Stimulated activated memory B cell treated with anti-CD40 and anti-IgM and Interleukin-4, amounts not matched to agents 10 μg/mL and 1 μg/mL and 100 μg/mL, for 72 hours (primary cell): ENCODE data around the gene SAMD4B.
A peak's percentile ranks its signal among the peaks of the same experiment; 100 is the strongest.
"Not testable (repeated sequence)": the region's sequence is repeated elsewhere in the genome, so short reads cannot be mapped to it uniquely, and the experiment has no call there.

ENCODE experiments used
- ATAC-seq: fragments of 150-1000 bp; cut with Tn5 transposase; 2 replicates; pipeline ENCODE4 v1.10.0; 2021
- H3K27ac Mint-ChIP-seq: one replicate; pipeline ENCODE4 v1.8.0; 2022; ENCODE audit warnings: mild to moderate bottlenecking, mixed read lengths
- H3K27me3 Mint-ChIP-seq: one replicate; pipeline ENCODE4 v1.8.0; 2022; ENCODE audit warnings: mixed read lengths
- H3K36me3 Mint-ChIP-seq: one replicate; pipeline ENCODE4 v1.8.0; 2022; ENCODE audit warnings: mixed read lengths
- H3K4me1 Mint-ChIP-seq: one replicate; pipeline ENCODE4 v1.8.0; 2022; ENCODE audit warnings: mixed read lengths
- H3K4me3 Mint-ChIP-seq: one replicate; pipeline ENCODE4 v1.8.0; 2022; ENCODE audit warnings: mild to moderate bottlenecking, moderate library complexity, mixed read lengths
- H3K9me3 Mint-ChIP-seq: one replicate; pipeline ENCODE4 v1.8.0; 2022; ENCODE audit warnings: mixed read lengths

Gene SAMD4B

GRCh38 chr19:39362682-39363657 lies 20.7 kb downstream of the SAMD4B start:
- no peaks in the 10 kb centered on the region for H3K9me3 Mint-ChIP-seq
- H3K4me1 Mint-ChIP-seq = peaks cover 32% of the 10 kb centered on the region
- H3K36me3 Mint-ChIP-seq = peaks cover 44% of the 10 kb centered on the region
- H3K27me3 Mint-ChIP-seq = no peaks in the 10 kb centered on the region
- peak overlapping the region; percentile 95 for H3K27ac Mint-ChIP-seq
- no peak overlapping the region for H3K4me3 Mint-ChIP-seq
- ATAC-seq = no peak

DNA sequence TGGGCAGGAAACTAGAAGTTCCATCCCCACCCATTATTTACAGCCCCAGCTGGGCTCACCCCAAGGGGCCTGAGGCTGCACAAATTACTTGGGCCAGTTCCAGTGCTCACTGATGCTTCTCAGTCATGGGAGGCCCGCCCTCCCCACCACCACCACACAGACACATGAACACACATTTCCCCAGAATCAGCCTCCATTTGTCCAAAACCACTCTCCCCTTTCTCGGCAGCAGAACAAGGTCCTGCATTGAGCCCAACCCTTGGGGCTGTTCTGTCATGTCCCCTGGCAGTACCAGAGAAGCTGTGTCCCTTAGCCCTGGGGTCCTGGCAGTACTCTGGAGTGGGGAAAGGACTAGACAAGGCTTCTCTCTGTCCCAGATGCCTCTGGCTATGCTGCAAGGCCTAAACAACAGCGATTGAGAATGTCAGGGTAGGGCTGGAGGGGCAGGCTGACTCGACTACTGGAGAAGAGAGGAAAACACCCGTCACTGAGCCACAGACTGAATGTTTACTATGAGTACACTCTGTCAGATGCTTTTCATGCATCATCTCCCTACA lies 21.8 kb downstream of the SAMD4B start:
- Mint-ChIP-seq H3K4me1 (peaks cover 32% of the 10 kb centered on the region), H3K4me3 (peak overlapping the region; percentile 4), H3K27ac (peak overlapping the region; percentile 95), H3K36me3 (peaks cover 50% of the 10 kb centered on the region), H3K27me3 (no peaks in the 10 kb centered on the region), H3K9me3 (no peaks in the 10 kb centered on the region)
- ATAC-seq = peak; percentile 96

- no peak for ATAC-seq
- H3K4me3 Mint-ChIP-seq = no peak overlapping the region
- H3K9me3 Mint-ChIP-seq = no peaks in the 10 kb centered on the region
- H3K27ac Mint-ChIP-seq = peak overlapping the region; percentile 95
- peaks cover 32% of the 10 kb centered on the region for H3K4me1 Mint-ChIP-seq
- H3K36me3 Mint-ChIP-seq = peaks cover 51% of the 10 kb centered on the region
- no peaks in the 10 kb centered on the region for H3K27me3 Mint-ChIP-seq
Measured at GRCh38 chr19:39365531-39365930, 23.3 kb downstream of the SAMD4B start.

GRCh38 chr19:39369200-39369599 lies 27.0 kb downstream of the SAMD4B start:
- peaks cover 8% of the 10 kb centered on the region for H3K4me1 Mint-ChIP-seq
- ATAC-seq = no peak
- no peaks in the 10 kb centered on the region for H3K27me3 Mint-ChIP-seq
- H3K27ac Mint-ChIP-seq = no peak overlapping the region
- H3K36me3 Mint-ChIP-seq = peaks cover 52% of the 10 kb centered on the region
- H3K9me3 Mint-ChIP-seq = no peaks in the 10 kb centered on the region
- H3K4me3 Mint-ChIP-seq = no peak overlapping the region

DNA sequence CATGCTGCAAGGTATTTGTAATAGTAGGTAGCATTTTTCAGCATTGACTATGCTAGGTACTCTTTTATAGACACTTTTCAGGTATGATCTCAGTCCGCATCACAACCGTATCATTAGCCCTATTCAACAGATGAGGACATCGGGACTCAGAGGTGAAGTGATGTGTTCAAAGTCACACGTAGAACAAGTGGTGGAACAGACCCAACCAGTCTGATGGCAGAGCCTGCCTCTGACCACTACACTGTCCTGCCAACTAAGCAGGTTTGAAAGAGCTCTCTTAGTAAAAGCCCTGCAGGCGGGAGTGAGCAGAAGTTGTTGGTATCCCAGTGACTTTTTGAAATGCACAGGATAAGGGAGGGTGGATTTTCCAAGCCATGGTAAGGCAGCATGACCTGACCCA lies 28.5 kb downstream of the SAMD4B start:
- H3K36me3 Mint-ChIP-seq = peaks cover 55% of the 10 kb centered on the region
- ATAC-seq = no peak
- no peak overlapping the region for H3K27ac Mint-ChIP-seq
- H3K4me1 Mint-ChIP-seq = no peaks in the 10 kb centered on the region
- H3K27me3 Mint-ChIP-seq = no peaks in the 10 kb centered on the region
- no peaks in the 10 kb centered on the region for H3K9me3 Mint-ChIP-seq
- H3K4me3 Mint-ChIP-seq = no peak overlapping the region

DNA sequence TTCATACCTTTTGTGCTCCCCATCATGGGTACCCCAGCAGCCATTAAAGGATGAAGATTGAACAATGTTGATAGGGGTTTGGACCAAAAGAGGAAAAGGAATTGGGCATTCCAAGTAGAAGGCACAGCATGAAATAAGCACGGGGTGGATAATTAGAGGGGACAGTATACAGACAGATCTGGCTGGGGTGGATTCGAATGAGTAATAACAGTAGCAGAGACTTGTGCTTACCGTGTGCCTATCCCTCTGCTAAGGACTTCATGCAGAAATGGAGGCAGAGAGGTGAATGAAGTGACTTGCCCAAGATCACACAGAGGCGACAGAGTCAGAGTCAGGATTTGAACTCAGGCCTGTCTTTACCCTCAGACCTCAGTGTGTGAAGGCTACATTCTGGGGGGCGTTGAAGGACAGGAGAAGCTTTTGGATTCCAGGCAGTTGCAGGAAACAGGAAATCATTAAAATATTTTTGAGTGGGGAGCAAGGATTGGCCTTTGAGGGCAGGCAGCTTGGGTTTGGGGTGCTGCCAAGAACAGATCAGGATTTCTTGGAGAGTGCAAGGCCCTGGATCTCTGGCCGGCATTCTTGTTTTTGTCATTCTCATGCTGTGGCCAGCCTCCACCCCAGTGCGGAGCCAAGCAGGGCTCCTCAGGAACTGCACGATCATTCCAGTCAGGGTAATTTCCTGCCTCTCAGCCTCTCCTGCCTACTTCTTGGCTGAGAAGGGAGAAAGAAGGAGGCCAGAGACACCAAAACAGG lies 30.0 kb downstream of the SAMD4B start:
- Mint-ChIP-seq H3K4me3 (no peak overlapping the region), H3K27me3 (no peaks in the 10 kb centered on the region), H3K36me3 (peaks cover 68% of the 10 kb centered on the region), H3K27ac (peak overlapping the region; percentile 1), H3K4me1 (no peaks in the 10 kb centered on the region), H3K9me3 (no peaks in the 10 kb centered on the region)
- no peak for ATAC-seq

DNA sequence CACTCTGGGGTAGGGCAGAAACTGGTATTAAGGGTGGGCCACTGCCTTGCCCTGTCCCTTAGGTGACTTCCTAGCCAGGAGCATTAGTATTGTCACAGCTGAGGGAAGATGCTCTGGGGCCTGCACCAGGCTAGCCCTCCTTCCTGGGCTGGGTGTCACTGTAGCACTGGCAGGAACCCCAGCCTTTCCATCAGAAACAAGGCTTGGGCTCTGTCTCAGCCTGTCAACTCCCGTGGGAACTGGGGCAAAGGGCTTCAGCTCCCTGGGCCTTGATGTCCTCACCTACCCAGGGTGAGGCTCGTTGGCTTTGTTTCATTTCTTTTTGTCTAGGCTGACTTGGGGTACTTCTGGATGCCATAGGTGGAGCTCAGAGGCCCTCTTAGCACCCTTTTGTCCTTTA lies 30.7 kb downstream of the SAMD4B start:
- peak overlapping the region; percentile 12 for H3K27ac Mint-ChIP-seq
- H3K9me3 Mint-ChIP-seq = no peaks in the 10 kb centered on the region
- no peak overlapping the region for H3K4me3 Mint-ChIP-seq
- no peak for ATAC-seq
- no peaks in the 10 kb centered on the region for H3K27me3 Mint-ChIP-seq
- H3K4me1 Mint-ChIP-seq = no peaks in the 10 kb centered on the region
- peaks cover 74% of the 10 kb centered on the region for H3K36me3 Mint-ChIP-seq

DNA sequence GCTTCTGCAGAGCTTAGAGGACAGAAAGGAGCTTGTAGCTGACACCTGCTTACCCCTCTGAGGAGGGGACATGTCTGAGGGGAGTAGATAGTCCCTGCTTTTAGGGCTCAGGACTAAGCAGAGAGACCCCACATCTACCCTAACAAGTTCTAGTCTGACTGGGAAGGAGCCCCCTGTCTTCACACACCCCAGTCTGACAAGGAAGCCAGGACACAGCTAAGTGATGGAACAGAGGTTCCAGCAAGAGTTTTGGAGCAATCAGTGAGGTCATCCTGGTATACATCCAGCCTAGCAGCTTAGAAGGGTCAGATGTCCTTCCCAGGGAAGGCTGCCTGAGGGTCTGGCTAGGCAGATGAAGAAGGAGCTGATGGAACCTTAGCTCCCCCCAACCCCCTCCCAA lies 33.7 kb downstream of the SAMD4B start:
- Mint-ChIP-seq H3K27ac (no peak overlapping the region), H3K4me1 (no peaks in the 10 kb centered on the region), H3K4me3 (no peak overlapping the region), H3K27me3 (no peaks in the 10 kb centered on the region), H3K36me3 (peaks cover 62% of the 10 kb centered on the region), H3K9me3 (no peaks in the 10 kb centered on the region)
- ATAC-seq = no peak

GRCh38 chr19:39377373-39378362 lies 35.4 kb downstream of the SAMD4B start:
- H3K27ac Mint-ChIP-seq = no peak overlapping the region
- H3K27me3 Mint-ChIP-seq = no peaks in the 10 kb centered on the region
- no peak overlapping the region for H3K4me3 Mint-ChIP-seq
- H3K9me3 Mint-ChIP-seq = no peaks in the 10 kb centered on the region
- ATAC-seq = no peak
- H3K4me1 Mint-ChIP-seq = no peaks in the 10 kb centered on the region
- H3K36me3 Mint-ChIP-seq = peaks cover 64% of the 10 kb centered on the region

DNA sequence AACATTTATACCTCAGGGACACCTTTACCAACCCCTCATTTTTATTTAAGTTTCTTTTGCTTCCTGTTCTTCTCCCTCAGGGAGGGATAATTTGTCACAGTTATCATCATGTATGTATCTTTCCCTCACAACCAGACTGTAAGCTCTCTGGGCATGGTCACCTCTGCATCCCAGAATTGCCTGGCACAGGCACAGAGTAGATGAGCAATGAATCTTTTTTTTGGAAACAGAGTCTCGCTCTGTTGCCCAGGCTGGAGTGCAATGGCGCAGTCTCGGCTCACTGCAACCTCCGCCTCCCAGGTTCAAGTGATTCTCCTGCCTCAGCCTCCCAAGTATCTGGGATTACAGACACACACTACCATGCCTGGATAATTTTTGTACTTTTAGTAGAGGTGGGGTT lies 37.1 kb downstream of the SAMD4B start:
- Mint-ChIP-seq H3K27ac (peak overlapping the region; percentile 30), H3K36me3 (peaks cover 74% of the 10 kb centered on the region)
- H3K9me3 Mint-ChIP-seq, H3K27me3 Mint-ChIP-seq, H3K4me1 Mint-ChIP-seq, H3K4me3 Mint-ChIP-seq, ATAC-seq: not testable (repeated sequence)

- ATAC-seq = no peak
- no peaks in the 10 kb centered on the region for H3K27me3 Mint-ChIP-seq
- H3K27ac Mint-ChIP-seq = peak overlapping the region; percentile 30
- H3K4me1 Mint-ChIP-seq = peaks cover 2% of the 10 kb centered on the region
- no peaks in the 10 kb centered on the region for H3K9me3 Mint-ChIP-seq
- H3K36me3 Mint-ChIP-seq = peaks cover 74% of the 10 kb centered on the region
- no peak overlapping the region for H3K4me3 Mint-ChIP-seq
Measured at GRCh38 chr19:39379865-39380396, 37.7 kb downstream of the SAMD4B start.

GRCh38 chr19:39380521-39381502 lies 38.6 kb downstream of the SAMD4B start:
- Mint-ChIP-seq H3K27me3 (no peaks in the 10 kb centered on the region), H3K27ac (no peak overlapping the region), H3K9me3 (no peaks in the 10 kb centered on the region), H3K4me1 (peaks cover 7% of the 10 kb centered on the region), H3K36me3 (peaks cover 77% of the 10 kb centered on the region), H3K4me3 (no peak overlapping the region)
- ATAC-seq = no peak

- peak overlapping the region; percentile 36 for H3K27ac Mint-ChIP-seq
- peaks cover 76% of the 10 kb centered on the region for H3K36me3 Mint-ChIP-seq
- no peak for ATAC-seq
- H3K9me3 Mint-ChIP-seq = no peaks in the 10 kb centered on the region
- peaks cover 7% of the 10 kb centered on the region for H3K4me1 Mint-ChIP-seq
- no peak overlapping the region for H3K4me3 Mint-ChIP-seq
- no peaks in the 10 kb centered on the region for H3K27me3 Mint-ChIP-seq
Measured at GRCh38 chr19:39381910-39382611, 39.8 kb downstream of the SAMD4B start.
